B cell (primary cell): Measurements from ENCODE around the gene DMAP1. TPM values are rescaled to one million over a fixed set of nuclear protein-coding genes. Genes with fewer than 3 reads are reported as not detected.

ENCODE experiments used
- ATAC-seq: fragments of 200-7000 bp; cut with Tn5 transposase; one replicate; pipeline ENCODE4 v1.10.0; 2021; ENCODE audit warnings: low read depth, mild to moderate bottlenecking, moderate number of reproducible peaks, moderate library complexity
- CTCF ChIA-PET: fragments of 350-600 bp; sonication (Branson Sonifier 250); formaldehyde crosslinking; loops from one replicate; lab custom pipeline; 2021; ENCODE audit warnings: antibody characterized with exemption, inconsistent platforms; lab: Charles Lee
- POLR2A ChIA-PET: fragments of 350-600 bp; sonication (Branson Sonifier 250); formaldehyde crosslinking; loops from one replicate; lab custom pipeline; 2021; ENCODE audit warnings: antibody characterized with exemption; lab: Charles Lee
- DNase-seq: peaks from one replicate; pipeline ENCODE4 v3.0.0; 2013
- H2AFZ ChIP-seq: 2 replicates; pipeline ENCODE4 v1.6.1; 2012; ENCODE audit warnings: mild to moderate bottlenecking, low read depth, low read length; ENCODE audit not compliant: insufficient read depth, poor library complexity, severe bottlenecking
- H3K27ac ChIP-seq, 2 donors: 1 replicate in 1 of 2; 2 replicates in 1 of 2; pipeline ENCODE4 v1.5.1; 2012 to 2013; ENCODE audit warnings: low read length in 2 of 2, mild to moderate bottlenecking in 2 of 2, moderate library complexity in 1 of 2
- H3K27me3 ChIP-seq, 4 experiments: fragments of 200-600 bp in 1 of 4; sonication (generic) in 1 of 4; replicated peaks in 1 of 4; 1 replicate in 2 of 4; 2 replicates in 2 of 4; pipeline versions ENCODE4 v1.6.1 to v1.7.0; 2013 to 2016; ENCODE audit warnings: low read length in 3 of 4, mild to moderate bottlenecking in 2 of 4, mixed read lengths in 1 of 4, moderate library complexity in 1 of 4; ENCODE audit not compliant: insufficient read depth in 4 of 4, control insufficient read depth in 3 of 4; ENCODE audit errors: control extremely low read depth in 1 of 4
- H3K36me3 ChIP-seq, 2 experiments: replicated peaks in 1 of 2; 1 replicate in 1 of 2; 2 replicates in 1 of 2; pipeline versions ENCODE4 v1.6.1 to v1.7.1; 2013; ENCODE audit warnings: low read length in 1 of 2; ENCODE audit not compliant: insufficient read depth in 2 of 2, control insufficient read depth in 1 of 2; ENCODE audit errors: control extremely low read depth in 1 of 2, extremely low read depth in 1 of 2
- H3K4me1 ChIP-seq, 2 donors: fragments of 200-600 bp in 1 of 2; sonication (generic) in 1 of 2; 1 replicate in 1 of 2; 2 replicates in 1 of 2; pipeline versions ENCODE4 v1.5.1 to v1.6.1; 2013 to 2017; ENCODE audit warnings: low read length in 2 of 2; ENCODE audit not compliant: control insufficient read depth in 2 of 2, insufficient read depth in 2 of 2
- H3K4me2 ChIP-seq: replicated peaks from 2 replicates; pipeline ENCODE3; 2012; ENCODE audit warnings: mild to moderate bottlenecking, low read depth, low read length; ENCODE audit not compliant: poor library complexity, severe bottlenecking
- H3K4me3 ChIP-seq, 5 experiments: fragments of 200-600 bp in 1 of 5; sonication (generic) in 1 of 5; 1 replicate in 3 of 5; 2 replicates in 2 of 5; pipeline versions ENCODE4 v1.5.1 to v1.7.0; 2011 to 2016; ENCODE audit warnings: low read length in 4 of 5, mild to moderate bottlenecking in 4 of 5, low read depth in 2 of 5, control low read depth in 1 of 5, moderate library complexity in 1 of 5; ENCODE audit not compliant: insufficient read depth in 1 of 5; ENCODE audit errors: control extremely low read depth in 1 of 5, extremely low read depth in 1 of 5
- H3K79me2 ChIP-seq: fragments of 200-600 bp; sonication (generic); one replicate; pipeline ENCODE4 v1.6.0; 2016; ENCODE audit warnings: low read length; ENCODE audit not compliant: control insufficient read depth, insufficient read depth
- H3K9ac ChIP-seq: fragments of 200-600 bp; sonication (generic); 2 replicates; pipeline ENCODE4 v1.6.1; 2017; ENCODE audit warnings: mild to moderate bottlenecking, low read length, moderate library complexity
- H3K9me3 ChIP-seq, 3 donors: one replicate each; pipeline versions ENCODE4 v1.6.1 to v1.7.1; 2013; ENCODE audit warnings: low read length in 2 of 3; ENCODE audit not compliant: control insufficient read depth in 2 of 3, insufficient read depth in 1 of 3; ENCODE audit errors: control extremely low read depth in 1 of 3
- H4K20me1 ChIP-seq: 2 replicates; pipeline ENCODE4 v1.6.0; 2012; ENCODE audit warnings: mild to moderate bottlenecking, low read length; ENCODE audit not compliant: insufficient read depth, control insufficient read depth, poor library complexity, severe bottlenecking
- H3K27ac Mint-ChIP-seq: one replicate; pipeline ENCODE4 v1.8.0; 2021; ENCODE audit warnings: mixed read lengths
- H3K27me3 Mint-ChIP-seq: one replicate; pipeline ENCODE4 v1.8.0; 2021; ENCODE audit warnings: mixed read lengths
- H3K4me1 Mint-ChIP-seq: one replicate; pipeline ENCODE4 v1.8.0; 2021; ENCODE audit warnings: mixed read lengths
- H3K4me3 Mint-ChIP-seq: one replicate; pipeline ENCODE4 v1.8.0; 2021; ENCODE audit warnings: mixed read lengths
- H3K9me3 Mint-ChIP-seq: one replicate; pipeline ENCODE4 v1.8.0; 2022; ENCODE audit warnings: mixed read lengths; ENCODE audit not compliant: insufficient read depth
- CTCF ChIP-seq: fragments of 200-600 bp; IDR thresholded peaks from one replicate; pipeline ENCODE4 v1.8.0; 2022; ENCODE audit warnings: antibody characterized with exemption, mild to moderate bottlenecking
- EZH2 ChIP-seq: IDR thresholded peaks from 2 replicates; pipeline ENCODE4 v1.6.1; 2012; ENCODE audit warnings: borderline replicate concordance, low read depth, mild to moderate bottlenecking, moderate library complexity, low read length; ENCODE audit not compliant: insufficient read depth, poor library complexity, severe bottlenecking
- WGBS: methylation state at CpG from one replicate; pipeline ENCODE4 v1.1.5; 2013; ENCODE audit warnings: missing lambda C conversion rate; ENCODE audit not compliant: insufficient coverage; 5-methylcytosine and 5-hydroxymethylcytosine counted together
- intact Hi-C: fragments of 100-400 bp; cut with micrococcal nuclease; formaldehyde crosslinking; loops from one replicate; pipeline ENCODE4 v1.10.0; 2022
- polyA plus RNA-seq: library from polyadenylated mRNA; depleted of rRNA; stranded (reverse); fragments of >200 nt; gene quantifications from 2 replicates; pipeline ENCODE4 v1.2.3, GENCODE V29; 2012
- total RNA-seq, 2 donors: library from RNA; stranded (reverse); fragments of 120-200 nt in 1 of 2; gene quantifications; 1 replicate in 1 of 2; 2 replicates in 1 of 2; pipeline versions ENCODE4 v1.2.3 to v1.2.4, GENCODE V29; 2013 to 2022

Gene DMAP1
- total and polyA plus RNA-seq, 2 donors (not counting 1 experiment from before 2014, with no cell fraction given) = 88.5 to 116 TPM

- no peak overlapping the region for H3K9ac ChIP-seq
- H3K4me2 ChIP-seq = no peak overlapping the region
- H2AFZ ChIP-seq = no peak overlapping the region
- peaks cover 0 to 4% of the 10 kb centered on the region in 2 donors for H3K4me1 ChIP-seq
- H3K4me1 Mint-ChIP-seq = peaks cover 15% of the 10 kb centered on the region
- WGBS = 95% methylated on average over 8 of the region's 9 CpGs
- POLR2A ChIA-PET = no interaction called here
- no peaks in the 10 kb centered on the region for H3K9me3 ChIP-seq
- H3K4me3 Mint-ChIP-seq = no peak overlapping the region
- ATAC-seq (no peak), DNase-seq (no peak)
- H4K20me1 ChIP-seq = no peaks in the 10 kb centered on the region
- CTCF ChIA-PET = no interaction called here
- peaks cover 0 to 3% of the 10 kb centered on the region in 2 experiments for H3K36me3 ChIP-seq
- no peaks in the 10 kb centered on the region for H3K27me3 Mint-ChIP-seq
- H3K27ac Mint-ChIP-seq = no peak overlapping the region
- H3K27me3 ChIP-seq = no peaks in the 10 kb centered on the region
- H3K79me2 ChIP-seq = no peaks in the 10 kb centered on the region
- no peak overlapping the region for H3K27ac ChIP-seq
- intact Hi-C loops = no loop called here
- TF ChIP-seq EZH2 = no peak
- no peak for TF ChIP-seq CTCF
- H3K4me3 ChIP-seq = no peak overlapping the region
- no peaks in the 10 kb centered on the region for H3K9me3 Mint-ChIP-seq
Measured at GRCh38 chr1:44263568-44264450, 50.5 kb downstream of the DMAP1 start.

GRCh38 chr1:44264451-44264771, 51.1 kb downstream of the DMAP1 start:
- WGBS = 98% methylated on average over 9 of the region's 11 CpGs
- H3K4me3 ChIP-seq = no peak overlapping the region
- TF ChIP-seq CTCF (no peak), EZH2 (no peak)
- POLR2A ChIA-PET = no interaction called here
- DNase-seq = no peak
- no peak for ATAC-seq
- H3K9ac ChIP-seq = no peak overlapping the region
- H3K9me3 Mint-ChIP-seq = no peaks in the 10 kb centered on the region
- no peaks in the 10 kb centered on the region for H4K20me1 ChIP-seq
- CTCF ChIA-PET = no interaction called here
- H3K79me2 ChIP-seq = no peaks in the 10 kb centered on the region
- H3K36me3 ChIP-seq = peaks cover 0 to 3% of the 10 kb centered on the region in 2 experiments
- H3K4me1 Mint-ChIP-seq = peaks cover 15% of the 10 kb centered on the region
- no peak overlapping the region for H3K4me2 ChIP-seq
- no peak overlapping the region for H3K27ac ChIP-seq
- no peaks in the 10 kb centered on the region for H3K9me3 ChIP-seq
- H2AFZ ChIP-seq = no peak overlapping the region
- no peak overlapping the region for H3K4me3 Mint-ChIP-seq
- no peaks in the 10 kb centered on the region for H3K27me3 Mint-ChIP-seq
- no peaks in the 10 kb centered on the region for H3K27me3 ChIP-seq
- peaks cover 0 to 4% of the 10 kb centered on the region in 2 donors for H3K4me1 ChIP-seq
- no peak overlapping the region for H3K27ac Mint-ChIP-seq
- intact Hi-C loops = no loop called here
